HG03066 (cell line): ENCODE results near the gene MARF1.

Experiments
- ATAC-seq: cut with Tn5 transposase; IDR thresholded peaks from one replicate; pipeline ENCODE4 v1.9.1; 2021; ENCODE audit warnings: low read depth; ENCODE audit not compliant: unreplicated experiment

MARF1 gene

DNA sequence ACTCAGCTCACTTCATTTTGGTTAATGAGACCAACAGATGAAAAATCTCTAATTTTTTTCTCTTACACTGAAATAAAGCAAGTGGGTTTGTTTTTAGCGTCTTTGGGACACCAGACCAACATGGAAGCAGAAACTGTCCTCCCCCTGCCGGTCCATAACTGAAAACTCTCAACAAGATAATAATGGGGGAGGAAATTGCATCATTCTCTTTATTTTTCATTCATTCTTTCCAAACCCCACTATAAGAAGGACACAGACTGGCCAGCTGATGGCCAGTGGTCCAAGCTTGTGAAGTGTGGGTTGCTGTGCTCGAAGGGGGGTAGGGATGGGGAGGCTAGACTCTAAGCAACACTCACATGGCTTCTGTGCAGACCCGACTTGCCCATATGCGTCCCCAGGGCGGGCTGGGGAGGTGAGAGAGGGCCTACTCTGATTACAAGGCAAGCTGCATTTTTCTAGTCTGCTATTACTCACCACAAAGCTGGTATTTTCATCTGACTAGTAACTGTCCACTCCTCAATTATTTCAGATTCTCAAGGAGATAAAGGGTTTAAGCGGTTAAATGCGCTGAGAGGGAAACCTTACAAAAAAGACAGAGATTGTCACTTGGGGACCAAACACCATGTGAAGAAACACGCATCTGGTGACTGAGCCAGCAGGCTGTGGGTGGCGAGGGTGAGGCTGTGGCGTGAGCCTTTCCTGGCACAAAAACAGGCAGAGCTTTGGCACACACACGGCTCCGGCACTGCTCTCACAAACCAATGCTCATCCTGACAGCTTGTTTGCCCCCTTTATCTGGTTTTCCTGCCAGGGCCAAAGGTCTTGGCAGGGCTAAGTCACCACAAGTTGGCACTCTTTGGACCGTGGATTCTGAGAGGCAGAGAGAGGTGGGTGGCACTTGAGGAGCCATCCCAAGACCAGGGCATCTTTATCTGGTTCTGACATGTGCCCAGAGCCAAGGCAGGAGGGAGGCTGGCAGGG, 38.2 kb downstream of the MARF1 start:
- no peak for ATAC-seq

DNA sequence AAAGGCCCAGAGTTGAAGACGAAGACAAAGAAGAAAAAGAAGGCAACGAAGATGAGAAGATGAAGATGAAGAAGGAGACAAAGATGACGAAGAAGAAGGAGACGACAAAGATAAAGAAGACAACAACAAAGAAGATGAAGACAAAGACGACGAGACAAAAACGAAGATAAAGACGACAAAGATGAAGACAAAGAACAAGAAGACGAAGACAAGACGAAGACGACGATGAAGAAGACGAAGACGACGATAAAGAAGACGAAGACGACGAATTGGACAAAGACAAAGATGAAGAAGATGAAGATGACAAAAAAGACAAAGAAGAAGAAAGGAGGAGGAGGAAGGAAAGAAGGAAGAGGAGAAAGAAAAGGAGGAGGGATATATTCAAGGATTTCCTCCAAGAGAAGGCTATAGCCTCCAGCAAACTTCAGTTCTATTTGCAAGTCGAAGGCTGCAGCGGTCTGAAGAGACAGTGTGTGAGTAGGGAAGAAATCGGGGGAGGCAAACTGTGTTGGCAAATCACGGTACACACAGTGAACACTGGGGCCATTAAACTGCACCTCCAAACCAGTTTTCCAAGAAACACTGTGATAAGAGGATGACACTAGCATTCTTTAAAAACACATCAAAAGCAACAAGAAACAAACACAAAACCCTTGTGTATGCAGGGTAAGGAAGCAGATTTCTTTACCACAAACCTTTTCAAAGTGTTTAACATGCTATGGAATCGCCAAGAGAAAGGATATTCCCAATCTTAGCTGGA, 40.5 kb downstream of the MARF1 start:
- no peak for ATAC-seq

DNA sequence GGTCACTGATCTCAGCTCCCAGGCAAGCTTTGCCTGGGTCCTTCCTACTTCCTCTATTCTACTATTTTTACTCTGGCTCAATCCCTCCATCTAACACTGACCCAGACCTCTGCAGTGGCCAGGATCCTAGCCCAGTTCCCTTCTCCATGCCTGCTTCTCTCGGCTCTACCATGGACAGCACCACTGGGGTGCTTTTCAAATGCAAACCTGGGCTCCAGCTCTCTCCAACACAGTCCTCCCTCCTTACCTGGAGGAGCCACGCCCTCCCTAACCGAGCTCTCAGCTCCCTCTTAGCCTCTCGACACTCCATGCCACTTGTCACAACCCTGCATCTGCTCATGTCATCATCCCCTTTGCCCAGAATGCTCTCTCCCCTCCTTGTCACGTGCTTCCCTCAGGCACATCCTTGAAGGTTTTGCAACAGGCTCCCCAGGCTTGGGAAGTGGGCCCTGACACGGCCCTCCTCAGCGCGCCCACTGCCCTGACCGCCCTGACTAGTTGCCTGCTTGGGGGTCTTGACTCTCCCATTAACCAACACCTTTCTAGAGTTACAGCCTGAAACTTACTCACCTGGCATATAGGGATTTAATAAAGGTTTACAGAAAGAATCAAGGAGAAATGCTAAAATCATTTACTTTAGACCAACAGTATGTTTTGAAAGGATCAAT, 41.6 kb downstream of the MARF1 start:
- ATAC-seq = no peak

DNA sequence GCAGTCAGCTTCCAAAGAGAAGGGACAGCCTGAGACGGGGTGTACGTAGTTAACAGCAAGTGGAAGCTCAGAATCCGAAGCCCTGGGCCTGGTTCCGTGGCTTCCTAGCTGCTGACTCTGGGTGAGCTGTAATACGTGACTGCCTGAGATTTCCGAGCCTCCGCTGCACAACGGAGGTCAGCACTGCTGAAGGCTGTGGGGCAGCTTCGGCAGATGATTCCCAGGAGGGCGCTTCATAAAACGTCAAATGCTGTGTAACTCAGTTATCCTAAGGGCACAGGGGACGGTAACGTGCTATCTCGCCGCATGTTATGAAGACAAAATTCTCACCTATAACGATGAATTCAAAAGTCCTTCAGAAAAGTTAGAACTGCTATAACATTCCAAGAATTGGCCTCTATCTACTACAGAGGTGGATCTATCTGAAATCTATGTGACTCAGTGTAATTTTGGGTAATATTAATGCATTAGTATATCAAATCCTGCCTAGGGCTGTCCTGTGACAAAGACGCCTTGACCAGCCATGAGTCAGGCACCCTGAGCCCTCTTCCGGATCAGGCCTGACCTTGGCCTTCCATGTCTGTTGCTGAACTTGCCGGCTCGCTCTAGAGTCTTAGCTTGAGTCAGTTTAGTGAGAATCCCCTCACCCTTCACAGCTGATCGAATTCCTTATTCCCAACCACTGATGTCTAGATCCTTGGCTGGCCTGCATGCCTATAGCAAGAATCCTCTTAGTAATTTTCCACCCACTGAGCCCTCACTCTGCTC, 43.5 kb downstream of the MARF1 start:
- no peak for ATAC-seq

DNA sequence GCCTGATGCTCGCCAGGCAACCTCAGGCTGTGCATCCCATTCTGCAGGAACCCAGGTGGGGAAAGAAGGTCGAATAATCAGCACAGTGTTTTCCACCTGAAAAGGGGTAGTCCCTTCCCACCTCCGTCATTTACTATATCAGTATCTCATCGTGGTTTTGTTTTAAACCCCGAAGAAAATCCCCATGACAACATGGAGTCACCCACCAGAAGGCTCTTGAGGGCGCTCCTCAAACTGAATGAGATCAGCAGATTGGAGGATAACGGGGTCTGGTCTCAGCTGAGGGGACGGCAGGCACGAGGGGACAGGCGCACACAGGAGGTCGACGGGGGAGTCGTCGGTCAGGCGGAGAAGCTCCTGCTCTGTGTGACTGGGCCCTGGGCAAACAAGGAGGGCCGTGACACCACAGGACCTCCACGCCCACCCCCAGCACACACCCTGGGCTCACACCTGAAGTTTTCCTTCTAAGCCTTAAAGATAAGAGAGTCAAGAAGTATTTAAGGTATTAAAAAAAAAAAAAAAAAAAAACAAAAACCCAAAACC, 44.2 kb downstream of the MARF1 start:
- no peak for ATAC-seq

DNA sequence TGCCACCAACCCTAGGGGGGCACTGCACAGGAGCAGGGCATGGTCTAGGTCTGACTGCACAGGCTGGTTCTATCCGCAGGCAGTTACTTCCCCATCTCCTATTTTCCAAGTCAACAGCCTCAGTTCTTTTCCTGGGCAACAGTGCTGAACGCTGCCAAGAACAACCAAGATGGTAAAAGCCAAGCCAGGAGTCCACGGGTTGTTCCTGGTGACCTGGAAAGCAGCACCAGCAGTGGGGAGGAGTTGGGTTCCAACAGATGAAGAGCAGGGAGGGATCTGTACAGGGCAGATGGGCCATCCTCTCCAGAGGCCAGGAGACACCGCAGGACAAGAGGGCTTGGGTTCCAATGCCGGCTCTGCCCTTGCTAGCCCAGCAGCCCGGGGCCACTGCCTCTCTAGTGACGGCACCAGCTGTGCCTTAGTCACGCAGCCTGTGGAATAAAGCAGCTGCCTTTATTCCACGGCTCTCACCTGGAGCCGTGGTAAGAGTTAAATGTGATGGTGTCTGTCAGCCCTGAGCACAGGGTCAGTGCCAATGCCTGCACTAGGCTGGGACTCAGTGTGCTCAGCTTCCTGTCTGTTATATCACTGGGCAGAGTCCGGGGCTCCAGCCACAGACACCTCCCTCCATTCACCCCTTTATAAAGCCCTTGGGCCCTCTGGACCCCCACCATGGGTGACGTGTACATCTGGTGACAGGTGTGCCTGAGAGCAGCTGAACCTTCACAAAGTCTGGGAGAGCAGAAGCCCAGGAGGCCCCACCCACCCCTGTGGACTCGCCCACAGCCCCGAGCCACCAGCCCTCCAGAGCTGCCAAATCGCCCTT, 44.9 kb downstream of the MARF1 start:
- no peak for ATAC-seq

DNA sequence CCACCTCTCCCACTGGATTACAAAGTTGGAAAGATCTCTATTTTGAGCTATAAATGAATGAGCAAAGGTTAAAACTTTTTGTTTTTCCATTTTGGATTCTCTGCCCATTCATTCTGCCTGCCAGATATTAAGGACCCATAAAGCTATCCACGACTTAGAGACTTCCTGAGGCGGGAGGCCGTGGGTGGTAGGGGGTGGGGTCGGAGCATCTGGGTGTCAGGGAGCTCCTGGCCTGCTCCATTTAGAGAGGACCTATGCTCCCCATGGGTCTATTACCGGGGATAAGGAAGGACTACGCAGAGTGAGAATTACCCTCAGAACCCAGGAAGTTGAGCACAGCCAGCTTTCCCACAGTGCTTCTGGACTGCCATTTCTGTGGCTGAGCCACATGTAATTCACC, 45.8 kb downstream of the MARF1 start:
- no peak for ATAC-seq

DNA sequence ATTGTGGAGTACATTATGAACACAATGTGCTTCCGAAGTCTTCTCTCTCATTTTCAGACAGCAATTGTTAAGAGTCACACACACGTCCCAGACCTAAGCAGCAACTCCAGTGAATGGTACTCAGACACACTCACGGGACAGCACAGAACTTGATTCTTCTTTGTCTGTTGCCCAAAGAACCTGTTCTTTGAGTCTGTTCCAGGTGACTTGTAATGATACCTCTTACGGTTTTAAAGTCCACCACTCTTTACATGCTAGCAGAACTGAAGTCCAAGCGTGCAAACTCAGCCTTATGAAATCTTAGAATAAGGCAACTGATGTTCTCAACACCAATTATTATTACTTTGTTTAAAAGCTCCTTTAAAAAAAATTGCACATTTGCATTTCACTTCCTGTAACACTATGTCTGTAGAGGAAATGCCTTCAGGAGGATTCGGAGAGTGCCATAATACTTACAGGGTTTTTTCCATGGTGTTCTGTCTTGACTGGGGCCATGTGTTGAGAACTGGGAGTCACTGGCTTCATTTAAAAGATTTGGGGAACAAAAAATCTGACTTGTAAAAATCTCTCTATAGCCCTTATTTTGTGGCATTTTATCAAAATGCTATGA, 48.1 kb downstream of the MARF1 start:
- no peak for ATAC-seq

DNA sequence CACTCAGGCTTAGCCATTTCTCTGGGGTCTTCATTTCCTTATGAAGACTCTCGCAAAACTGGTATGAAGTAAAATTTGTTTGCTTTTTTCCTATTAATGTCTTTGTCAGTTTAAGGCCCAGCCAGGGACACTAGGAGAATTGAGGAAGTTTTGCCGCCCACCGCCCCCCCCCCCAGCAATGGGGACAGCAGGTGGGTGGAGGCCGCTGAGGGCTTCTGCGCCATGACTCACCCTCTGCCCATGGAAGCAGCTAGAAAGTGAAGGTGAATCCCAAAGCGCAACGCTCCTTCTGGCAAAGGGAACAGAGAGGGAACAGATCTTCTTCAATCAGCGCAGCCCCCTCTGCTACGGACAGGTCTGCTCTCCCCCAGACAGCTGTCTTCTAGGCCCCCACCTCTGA, 49.7 kb downstream of the MARF1 start:
- ATAC-seq = no peak

DNA sequence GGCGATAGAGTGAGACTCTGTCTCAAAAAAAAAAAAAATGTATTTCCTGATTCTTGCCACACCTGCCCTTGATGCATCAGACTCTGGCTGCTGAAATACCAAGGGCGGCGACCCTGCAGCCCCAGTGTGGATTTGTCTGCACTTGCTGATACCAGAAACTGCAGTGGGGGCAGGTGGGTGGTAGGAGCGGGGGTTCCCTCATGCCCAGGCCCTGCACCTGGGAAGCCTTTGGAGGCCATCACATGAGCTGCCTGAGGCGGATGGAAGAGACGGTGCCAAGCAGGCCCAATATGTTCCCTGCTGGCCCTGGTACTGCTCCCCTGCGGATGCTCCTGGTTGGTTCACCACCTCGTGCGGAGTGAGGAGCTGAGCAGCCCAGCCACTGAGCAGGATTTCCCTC, 50.6 kb downstream of the MARF1 start:
- ATAC-seq = no peak

DNA sequence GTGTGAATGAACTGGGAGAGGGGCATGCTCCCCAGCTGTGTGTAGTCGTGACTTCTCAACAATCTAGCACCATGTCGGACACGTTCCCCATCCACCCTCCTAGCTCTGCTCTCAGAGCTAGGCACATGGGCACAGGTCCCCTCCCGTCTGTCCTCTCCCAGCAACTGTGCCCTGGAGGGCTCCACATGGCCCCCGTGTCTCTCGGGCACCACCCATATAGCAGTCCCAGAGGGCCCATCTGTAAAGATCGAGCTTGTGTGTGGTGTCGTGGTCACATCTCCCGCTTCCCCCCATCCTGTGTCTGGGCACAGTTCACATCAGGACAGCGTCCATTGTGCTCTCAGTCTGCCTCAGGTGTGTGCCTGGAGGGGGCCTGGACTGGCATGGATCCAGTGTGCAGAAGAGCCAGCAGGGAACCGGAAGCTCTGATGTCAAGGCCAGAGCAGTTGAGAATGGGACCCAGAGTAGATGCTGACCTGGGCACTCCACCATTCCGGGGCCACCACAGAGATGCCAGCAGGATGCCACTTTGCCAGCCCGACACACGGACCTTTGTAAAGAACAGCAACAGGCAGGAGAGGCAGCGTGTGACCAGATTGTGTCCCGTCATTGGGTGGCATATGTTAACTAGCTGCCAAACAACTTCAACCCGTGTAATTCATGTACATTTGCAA, 55.7 kb downstream of the MARF1 start:
- no peak for ATAC-seq

DNA sequence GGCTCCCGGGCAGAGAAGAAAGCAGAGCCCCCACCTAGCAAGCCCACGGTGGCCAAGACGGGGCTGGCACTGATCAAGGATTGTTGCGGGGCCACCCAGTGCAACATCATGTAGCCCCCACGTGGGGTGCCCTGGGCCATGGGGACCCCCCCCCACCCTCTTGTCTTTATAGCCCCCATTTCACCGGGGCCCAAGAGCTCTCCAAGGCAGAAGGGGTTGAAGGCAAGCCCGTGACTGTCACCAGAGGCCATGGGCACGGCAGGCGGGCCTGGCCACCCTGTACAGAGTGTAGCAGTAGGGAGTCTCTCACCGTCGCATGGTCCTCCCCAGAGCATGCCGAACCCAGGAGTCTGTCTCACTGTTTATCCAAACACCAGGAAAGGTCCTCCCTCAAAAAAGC, 56.2 kb downstream of the MARF1 start:
- no peak for ATAC-seq

DNA sequence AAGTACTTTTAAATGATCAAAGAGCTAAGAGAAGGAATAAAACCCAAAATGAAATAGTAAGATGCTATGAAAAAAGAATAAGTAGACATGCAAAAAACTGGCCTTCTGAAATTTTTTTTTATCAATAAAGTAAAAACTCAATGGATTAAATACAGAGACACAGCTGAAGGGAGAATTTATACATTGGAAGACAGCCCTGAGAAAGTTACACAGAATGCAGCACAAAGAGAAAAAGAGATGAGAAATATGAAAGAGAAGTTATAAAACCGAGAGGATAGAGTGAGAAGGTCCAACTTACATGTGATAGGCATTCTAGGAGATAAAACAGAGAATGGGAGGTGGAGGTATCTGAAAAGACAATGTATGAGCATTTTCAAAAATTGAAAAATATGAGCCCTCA, 57.0 kb downstream of the MARF1 start:
- no peak for ATAC-seq

DNA sequence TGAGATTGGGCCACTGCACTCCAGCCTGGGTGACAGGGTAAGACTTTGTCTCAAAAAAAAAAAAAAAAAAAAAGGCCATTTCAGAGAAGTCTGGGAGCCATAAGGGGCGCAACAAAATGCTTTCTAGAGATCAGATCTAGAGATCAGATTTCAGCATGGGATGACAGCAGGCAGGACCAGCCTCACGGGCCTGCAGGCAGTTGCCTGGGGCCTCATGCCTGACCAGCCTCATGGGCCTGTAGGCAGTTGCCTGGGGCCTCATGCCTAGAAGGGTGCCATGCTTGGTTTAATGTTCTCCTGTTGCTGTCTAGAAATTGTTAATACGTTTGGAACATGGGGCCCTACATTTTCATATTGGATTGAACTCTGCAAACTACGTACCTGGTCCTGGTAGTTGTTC, 59.4 kb downstream of the MARF1 start:
- no peak for ATAC-seq

DNA sequence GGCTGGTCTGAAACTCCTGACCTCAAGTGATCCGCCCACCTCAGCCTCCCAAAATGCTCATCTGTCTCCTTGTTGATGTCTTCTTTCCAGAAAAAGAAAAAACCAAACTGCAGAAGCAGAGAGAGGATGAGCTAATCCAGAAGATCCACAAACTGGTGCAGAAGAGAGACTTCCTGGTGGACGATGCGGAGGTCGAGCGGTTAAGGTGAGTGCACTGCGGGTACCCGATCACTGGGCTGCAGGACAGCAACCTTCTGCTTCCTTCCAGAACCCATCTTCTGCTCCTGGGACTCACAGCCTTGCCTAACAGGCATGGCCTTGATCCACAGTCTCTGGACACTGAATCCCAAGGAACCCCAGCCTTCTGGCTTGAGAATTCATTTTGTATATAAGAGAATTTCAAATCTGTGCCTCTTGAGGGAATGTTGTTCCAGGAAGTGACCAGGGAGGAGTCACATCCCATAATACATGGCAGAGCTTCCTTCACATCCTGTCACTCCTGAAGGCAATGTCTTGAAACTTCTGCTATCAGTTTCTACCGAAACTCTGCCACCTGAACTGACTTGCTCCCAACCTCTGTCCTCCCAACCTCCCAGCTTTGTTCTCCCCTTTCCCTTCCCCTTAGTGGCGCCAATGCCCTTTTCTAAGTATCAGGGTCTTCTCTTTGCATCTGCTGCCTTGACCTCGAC, 61.7 kb downstream of the MARF1 start:
- ATAC-seq = no peak

DNA sequence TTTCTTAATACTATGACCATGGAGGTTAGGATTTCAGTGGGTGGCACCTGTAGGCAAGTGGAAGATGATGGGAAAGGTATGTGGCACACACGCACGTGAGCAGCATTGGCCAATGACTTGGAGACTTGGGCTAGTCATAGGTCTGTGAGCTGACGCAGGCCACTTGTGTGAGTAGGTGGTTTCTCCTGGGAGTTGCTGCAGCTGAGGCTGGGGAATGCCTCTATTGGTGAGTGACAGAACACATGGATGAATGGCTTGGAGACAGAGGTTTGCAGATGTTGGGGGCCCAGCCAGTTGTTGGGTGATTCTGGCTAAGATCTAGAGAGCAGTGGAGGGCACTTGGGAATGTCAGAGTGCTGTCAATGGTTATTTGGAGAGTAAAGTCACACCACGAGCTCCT, 64.1 kb downstream of the MARF1 start:
- ATAC-seq = no peak

DNA sequence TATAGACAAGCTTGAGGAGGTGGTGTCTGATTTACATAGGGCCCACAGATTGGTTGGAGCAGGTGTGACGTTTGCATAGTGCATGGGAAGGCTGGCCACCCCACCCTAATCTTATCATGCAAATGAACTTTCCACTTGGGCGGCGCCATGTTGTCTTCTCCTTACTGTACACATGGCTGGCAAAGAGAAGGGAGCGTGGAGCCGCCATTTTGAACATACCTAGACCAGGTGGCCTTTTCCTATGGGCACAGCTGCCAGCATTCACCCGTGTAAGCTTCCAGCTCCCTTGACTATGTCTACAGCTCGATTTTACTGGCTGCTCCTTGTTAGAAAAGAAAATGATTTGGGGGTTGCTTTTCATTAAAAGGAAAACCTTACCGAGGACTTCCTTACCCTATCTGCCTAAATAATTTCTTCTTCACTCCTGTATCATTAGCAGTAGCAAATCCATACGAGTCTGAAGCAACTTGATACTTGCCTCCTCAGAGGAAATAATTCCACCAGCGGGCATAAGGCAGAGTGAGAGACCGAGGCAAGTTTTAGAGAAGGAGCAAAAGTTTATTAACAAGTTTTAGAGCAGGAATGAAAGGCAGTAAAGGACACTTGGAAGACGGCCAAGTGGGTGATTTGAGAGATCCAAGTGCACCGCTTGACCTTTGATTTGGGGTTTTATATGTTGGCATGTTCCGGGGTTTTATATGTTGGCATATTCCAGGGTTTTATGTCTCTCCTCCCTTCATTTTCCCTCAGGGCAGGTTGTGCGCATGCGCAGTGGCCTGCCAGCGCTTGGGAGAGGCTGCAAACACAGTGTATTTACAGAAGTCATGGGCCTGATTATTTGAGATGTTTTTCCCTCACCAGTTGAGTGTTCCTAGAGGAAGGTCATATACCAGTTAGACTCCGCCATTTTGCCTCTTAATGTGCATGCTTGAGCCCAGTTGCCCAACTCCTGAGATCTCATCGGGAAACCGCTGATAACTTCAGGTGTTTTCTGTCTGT, 65.7 kb downstream of the MARF1 start:
- ATAC-seq = no peak
